GM19395 (cell line): ENCODE results near the gene RXFP4.

Experiments
- ATAC-seq: cut with Tn5 transposase; IDR thresholded peaks from one replicate; pipeline ENCODE4 v1.9.1; 2021; ENCODE audit warnings: mild to moderate bottlenecking, moderate library complexity; ENCODE audit not compliant: unreplicated experiment

RXFP4 gene

DNA sequence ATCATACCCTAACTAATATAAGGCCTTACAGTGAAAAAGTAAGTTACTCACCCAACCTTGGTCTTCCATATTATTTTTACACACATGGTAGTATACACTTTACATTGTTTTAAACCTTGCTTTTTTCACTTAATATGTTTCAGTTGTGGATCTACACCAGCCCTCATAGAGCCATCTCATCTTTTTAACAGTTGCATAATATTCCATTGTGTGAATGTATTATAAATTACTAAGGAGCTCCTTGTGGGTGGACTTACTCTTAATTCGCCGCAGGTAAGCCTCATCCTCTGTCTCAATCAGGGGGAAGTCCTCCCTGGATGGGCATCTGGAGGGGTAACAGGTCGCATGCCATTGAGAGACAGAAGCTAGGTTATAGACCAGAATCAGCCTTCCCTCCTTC is 13.2 kb downstream of the RXFP4 start:
- ATAC-seq: no peak

DNA sequence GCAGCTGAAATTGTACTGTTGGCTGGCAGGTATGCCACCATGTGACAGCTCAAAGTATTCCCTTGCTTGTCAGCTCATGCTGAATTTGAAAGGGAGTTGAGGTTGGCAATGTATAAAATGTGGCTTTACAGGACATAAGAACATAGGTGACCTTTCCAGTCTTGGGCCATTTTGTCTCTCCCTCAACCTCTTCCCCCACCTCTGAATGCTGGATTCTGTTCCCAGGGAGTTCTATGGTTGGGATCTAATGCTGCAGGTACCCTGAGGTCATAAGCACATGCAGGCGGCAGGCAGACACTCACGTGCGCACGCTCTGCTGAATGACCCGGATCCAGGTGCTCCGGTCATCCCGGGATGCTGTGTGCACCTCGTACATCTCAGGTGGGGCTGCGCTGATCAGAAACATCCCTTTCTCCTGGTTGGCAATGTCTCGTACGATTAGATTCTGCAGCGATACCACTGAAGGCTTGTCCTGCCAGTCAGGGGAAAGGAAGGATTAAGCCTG is 16.0 kb downstream of the RXFP4 start:
- no peak for ATAC-seq

DNA sequence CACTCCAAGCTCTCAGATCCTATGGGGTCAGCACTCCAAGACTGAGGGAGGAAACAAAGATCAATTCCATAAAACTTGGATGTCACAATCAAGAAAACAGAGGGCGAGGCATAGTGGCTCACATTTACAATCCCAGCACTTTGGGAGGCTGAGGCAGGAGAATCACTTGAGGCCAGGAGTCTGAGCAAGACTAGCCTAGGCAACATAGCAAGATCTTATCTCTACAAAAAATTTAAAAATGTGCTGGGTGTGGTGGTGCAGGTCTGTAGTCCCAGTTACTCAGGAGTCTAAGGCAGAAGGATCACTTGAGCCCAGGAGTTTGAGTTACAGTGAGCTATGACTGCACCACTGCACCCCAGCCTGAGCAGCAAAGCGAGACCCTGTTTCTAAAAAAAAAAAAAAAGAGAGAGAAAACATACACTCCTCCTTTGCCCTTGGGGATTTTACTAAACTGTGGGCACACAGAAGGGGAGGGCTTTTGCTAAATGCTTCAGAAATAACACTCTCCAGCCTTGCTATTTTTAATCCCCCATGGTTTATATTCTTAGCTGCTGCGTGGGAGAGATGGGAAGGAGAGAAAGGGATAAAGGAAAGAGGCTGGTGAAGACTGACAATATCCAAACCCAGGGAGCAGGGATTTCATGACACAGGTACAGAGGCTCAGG is 18.8 kb downstream of the RXFP4 start:
- no peak for ATAC-seq

DNA sequence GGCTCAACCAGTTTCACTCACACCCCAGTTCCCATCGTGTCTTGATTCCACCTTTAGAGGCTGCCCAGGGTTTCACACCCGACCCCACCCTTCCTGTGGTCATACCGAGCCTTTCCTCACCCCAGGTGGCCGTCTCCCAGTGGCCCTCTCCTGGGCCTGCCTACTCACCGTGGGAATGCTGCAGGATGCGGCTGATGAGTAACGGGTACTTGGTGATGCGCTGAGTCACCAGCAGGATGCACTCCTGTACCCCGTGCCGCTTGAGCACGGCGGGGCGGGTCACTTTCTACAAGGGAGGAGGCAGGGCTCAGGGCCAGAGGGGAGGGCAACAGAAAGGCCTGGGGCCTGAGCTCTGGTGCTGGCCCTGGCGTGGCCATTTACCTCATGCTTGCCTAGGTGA is 20.5 kb downstream of the RXFP4 start:
- no peak for ATAC-seq

DNA sequence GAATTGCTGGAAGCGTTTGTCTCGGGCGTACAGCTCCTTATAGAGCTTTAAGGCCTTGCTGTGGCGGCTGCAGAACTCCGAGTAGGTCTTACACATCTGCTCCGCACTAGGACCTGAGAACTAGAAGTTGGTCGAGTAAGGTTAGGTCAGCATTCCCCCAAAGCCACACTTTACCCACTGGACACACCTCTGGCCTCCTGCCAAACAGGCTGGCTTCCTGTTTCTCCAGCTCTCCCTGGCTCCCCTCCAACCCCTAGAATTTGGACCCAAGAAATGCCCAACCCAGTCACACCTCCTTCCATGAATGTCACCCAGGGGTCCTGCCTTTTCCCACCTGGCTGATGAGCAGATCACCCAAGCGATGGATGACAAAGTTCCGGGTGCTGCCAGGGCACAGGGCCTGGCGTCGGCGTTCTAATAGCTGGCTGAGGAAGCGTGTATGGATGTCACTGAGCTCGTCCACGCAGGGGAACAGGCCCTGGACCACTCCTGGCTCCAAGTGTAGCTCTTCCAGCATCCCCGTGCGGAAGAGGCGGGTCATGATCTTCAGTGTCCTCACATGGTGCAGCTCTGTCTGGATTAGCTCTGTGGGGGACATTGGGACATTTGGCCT is 21.3 kb downstream of the RXFP4 start:
- ATAC-seq: no peak

DNA sequence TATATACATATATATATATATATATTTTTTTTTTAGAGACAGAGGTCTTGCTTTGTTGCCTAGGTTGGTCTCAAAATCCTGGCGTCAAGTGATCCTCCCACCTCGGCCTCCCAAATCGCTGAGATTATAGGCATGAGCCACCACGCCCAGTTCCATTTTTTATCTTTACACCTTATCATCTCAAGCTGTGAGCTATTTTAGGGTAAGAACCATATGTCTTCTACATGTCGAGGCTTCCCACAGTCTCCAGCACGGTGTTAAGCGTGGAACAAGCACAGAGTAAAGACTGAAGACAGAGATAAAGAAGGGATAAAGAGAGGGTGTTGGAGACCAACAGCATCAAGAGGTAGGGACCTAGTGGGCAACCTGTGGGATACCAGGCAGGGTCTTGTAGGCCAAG is 22.8 kb downstream of the RXFP4 start:
- no peak for ATAC-seq

DNA sequence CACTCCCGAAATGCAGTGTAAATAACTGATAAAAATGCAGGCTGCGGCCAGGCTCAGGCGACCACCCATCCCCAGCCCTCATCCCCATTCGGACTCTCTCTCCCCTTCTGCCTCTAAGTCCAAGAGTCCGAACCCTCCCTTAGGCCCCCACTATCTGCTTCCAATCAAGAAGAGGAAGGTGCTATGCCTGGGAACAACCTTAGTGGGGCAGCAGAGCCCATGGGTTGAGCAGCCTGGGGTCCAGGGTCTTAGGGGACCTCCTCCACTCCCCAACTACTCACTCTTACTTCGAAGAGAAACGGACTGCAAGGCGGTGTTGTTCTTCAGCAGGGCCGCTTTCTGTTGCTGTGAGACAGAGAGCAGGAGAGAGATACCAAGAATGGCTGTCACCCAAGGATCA is 24.7 kb downstream of the RXFP4 start:
- no peak for ATAC-seq

DNA sequence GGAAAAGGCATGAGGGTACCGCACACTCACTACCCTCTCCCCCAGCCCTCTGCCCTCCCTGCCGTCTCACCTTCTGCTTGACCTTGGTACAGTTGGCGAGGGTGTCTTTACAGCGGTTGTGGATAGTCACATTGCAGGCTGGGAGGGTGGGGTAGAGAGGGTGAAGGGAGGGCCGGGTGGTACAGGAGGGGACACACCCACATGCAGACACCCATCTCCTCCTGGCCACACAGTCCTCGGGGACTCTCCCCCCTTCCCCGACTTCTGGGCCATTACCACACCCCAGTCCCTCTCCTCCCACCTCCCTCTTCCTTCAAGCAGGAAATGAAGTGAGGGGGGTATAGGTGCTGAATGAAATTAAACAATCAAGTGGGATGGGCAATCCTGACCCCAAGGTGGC is 25.3 kb downstream of the RXFP4 start:
- no peak for ATAC-seq

DNA sequence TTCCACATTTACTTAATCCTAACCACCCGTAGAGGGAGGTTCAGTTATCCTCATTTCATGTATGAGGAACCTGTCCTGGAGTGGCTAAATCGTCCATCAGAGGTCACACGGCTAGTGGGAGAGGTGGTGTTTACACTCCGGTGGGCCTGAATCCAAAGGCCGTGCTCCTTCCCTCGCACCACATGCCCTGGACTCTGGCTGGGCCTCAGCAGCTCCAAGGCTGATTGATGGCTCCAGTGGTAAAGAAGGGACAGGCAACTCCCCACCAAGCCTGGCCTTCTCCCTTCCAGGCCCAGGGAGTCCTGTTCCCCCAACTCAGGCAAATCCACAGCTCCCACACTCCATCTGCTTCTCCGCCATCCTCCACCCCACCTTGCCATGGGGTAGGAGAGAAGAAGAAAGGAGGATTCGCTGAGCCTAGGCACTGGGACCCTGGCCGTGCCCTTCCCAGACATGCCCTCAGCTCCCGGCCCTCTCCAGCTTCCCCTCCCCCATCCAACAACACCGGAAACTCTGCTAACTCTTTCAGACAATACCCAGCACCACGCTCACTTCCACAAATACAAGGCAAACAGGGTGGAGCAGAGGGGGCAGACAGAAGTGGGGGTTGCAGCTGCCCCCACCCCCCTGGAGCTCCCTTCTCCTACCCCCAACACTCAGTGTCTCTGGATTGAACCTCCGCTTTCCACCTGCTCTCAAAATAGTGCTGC is 26.1 kb downstream of the RXFP4 start:
- no peak for ATAC-seq

DNA sequence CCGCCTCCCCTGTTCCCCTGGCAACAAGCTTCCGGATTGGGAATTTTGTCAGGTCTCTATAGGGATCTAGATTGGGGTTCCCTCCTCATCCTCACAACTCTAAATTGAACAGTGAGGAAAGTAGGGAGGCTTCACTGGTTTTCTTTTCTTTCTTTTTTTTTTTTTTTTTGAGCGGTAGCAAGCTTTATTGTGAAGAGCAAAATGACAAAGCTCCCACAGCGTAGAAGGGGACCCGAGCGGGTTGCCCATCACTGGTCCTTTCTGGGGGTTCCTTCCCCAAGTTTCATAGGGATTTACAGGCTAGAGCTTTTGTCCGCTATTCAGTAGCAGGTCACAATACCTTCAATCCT is 26.6 kb downstream of the RXFP4 start:
- no peak for ATAC-seq

DNA sequence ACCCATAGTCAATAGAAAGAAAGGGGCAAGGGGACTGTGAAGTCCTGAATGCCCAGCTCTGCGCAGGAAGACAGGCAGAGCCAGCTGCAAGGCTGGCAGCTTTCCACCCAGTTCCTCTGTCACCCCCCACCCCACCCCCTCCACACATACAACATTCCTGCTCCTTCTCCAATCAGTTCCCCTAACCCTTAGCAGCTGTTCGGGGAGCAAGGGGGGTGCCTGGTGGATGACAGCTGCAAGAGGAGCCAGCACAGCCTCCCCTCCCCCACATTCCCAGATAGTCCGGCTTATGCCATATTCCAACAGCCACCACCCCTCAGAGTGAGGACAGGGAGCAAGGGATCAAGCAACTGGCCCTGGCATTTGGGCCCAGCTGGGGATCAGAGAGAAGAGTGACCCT is 27.2 kb downstream of the RXFP4 start:
- ATAC-seq: no peak

DNA sequence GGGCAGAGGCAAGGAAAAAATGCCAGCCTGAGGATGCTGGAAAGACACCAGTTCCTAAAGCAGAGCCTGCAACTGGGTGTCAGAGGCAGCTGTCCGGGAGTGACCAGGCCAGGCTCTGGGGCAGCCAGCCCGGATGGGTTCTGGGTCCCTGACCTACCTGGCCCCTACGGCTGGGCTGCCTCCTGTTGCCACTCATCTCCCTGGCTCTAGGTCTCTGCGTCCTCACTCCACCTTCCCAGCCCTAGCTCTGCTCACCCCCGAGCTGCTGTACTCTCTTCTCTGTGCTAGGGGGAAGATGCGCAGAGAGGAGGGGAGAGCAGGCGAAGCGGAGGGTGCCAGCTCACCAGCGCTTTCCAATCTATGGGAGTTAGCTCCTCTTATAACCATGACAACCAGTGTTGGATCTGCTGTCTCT is 27.9 kb downstream of the RXFP4 start:
- no peak for ATAC-seq

DNA sequence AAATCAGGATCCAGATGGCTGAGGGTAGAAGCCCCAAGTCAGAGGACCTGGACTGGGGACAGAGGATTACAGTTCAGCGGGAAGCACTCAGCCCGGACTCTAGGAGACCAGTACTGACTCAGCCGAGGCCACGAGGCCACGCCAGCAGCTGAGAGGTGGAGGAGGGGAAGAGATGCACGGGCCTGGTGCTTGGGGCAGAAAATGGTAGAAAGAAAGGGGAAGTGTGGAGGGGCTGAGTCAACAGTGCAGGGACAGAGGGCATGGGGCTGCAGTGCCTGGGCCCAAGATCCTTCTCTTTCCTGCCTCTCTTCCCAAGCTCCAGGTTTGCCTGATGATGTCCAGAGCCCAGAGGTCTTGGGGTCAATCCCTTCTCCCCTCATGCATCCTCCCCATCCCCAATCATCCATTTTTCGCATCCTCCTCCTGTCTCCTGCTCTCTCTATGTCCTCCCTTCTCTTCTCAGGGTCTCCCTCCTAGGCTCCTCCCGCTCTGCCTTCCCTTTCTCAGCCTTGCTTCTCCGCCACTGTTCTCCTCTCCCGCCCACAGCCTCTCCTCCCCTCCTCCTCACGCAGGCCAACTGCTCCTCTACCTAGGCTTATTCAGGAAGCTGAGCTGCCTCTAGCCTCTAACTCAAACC is 29.2 kb downstream of the RXFP4 start:
- ATAC-seq: no peak

DNA sequence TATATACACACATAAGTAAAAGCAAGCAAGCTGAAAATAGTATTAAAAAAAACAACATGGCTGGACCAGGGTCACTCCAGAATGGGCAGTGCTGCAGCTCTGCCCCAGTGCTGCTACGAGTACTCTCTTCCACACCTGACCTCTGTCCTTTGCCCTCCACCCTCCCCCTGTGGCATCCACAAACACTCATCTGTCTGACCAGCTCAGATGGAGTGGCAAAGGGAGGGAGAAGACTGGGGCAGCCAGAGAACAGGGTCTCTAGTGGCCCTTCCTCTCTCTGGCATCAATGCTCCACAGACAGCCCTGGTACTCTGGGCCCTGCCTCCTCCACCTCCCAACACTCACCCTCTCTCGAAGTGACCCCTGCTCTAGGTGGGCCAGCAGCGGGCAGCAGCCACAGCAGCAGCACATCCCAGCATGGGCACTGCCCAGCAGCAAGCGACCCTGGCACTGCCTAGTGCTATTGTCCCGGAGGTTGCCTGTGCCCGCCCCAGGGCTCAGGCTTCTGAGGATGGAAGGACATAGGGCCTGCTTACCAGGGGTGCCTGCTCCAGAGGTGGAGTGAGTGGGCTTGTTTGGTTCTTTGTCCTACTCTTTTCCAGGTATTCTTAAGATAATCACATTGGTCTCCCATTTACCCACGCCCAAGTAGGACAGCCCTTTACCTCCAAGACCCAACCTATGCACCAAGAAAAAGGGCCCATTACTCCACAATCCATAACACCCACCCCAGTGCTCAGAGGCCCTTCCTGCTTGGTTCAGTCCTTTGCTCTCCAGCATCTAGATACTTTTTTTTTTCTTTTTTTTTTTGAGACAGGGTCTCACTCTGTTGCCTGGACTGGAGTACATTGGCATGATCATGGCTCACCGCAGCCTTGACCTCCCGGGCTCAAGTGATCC is 30.7 kb downstream of the RXFP4 start:
- no peak for ATAC-seq

DNA sequence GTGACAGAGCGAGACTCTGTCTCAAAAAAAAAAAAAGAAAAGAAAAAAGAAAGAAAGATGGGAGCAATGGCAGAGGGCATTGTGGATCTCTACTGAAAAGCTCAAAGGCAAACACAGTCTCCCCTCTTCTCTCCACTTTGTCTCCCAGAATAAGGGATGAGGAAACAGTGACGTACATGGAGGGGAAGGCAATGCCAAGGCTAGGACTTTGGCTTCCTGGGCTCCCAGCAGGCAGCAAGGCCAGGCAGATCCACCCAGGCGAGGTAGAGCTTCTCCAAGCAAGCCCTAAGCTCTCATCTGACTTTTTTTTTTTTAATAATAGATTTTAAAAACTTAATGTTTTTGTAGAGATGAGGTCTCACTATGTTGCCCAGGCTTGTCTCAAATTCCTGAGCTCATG is 32.3 kb downstream of the RXFP4 start:
- no peak for ATAC-seq

DNA sequence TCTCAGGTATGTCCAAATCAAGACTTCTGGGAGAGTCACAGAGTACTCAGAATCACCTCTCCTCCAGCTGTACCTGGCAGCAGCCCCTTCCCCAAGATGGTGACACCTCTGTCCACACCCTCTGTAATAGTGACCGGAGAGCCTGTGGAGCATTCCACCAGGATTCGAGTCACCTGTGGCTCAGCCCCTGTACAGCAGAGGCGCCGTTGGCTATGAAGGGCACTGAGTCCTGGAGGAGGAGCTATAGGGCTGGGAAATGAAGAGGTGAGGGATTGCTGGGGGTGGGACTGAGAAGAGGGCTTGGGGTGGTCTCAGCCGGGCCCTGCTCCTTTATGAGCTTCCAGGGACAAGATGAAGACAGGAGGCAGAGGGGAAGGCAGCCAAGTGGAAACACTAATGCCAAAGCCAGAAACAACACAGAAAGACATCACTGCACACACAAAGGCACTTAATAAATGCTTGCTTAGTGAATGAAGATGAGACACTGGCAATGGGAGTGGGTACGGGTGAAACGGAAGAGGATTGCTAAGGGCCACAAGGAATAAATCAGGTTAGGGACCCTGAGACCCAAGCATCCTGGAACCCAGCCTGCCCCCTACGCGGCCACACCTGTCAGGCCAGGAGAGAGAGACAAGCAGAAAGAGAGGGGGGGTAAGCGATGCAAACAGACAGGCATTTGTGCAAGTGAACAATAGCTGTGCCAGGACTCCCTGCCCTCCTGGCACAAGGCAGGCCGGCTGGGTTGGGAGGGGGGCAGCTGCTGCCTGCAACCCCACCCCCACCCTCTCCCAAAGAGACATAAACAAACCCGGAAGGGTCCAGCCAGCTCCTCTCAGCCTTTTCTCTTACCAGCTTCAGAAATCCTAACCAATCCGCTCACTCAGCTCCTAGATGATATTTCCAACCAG is 33.0 kb downstream of the RXFP4 start:
- no peak for ATAC-seq

DNA sequence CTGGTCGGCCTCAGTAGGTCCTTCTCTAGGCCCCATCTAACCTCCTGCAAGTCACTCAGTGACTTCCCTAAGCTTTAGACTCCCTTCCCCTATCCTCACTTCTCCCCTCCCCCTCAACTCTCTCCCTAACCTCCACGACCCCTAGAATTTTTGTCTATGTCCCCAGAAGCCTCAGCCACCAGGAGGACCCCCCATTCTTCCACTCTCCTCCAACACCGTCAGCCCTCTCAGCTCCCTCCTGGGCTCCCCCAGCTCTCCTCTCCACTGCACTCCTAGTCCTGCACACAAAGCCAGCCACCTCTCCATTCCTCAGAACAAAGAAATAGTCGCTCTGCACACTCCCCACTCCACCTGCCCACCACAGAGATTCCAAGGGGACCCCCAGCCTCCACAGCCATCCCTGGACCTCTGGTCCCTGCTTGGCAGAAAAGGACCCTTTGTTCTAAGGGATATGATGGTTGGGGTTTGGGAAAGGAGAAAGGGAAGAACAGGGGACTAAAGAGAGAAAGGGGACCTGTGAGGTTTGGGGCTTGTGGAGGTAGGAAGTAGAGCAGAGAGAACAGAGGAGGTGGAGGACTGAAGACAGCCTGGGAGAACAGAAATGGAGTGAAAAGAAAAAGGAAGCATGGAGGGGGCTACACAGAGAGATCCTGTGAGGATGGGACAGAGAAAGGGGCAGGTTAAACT is 34.1 kb downstream of the RXFP4 start:
- ATAC-seq: no peak

DNA sequence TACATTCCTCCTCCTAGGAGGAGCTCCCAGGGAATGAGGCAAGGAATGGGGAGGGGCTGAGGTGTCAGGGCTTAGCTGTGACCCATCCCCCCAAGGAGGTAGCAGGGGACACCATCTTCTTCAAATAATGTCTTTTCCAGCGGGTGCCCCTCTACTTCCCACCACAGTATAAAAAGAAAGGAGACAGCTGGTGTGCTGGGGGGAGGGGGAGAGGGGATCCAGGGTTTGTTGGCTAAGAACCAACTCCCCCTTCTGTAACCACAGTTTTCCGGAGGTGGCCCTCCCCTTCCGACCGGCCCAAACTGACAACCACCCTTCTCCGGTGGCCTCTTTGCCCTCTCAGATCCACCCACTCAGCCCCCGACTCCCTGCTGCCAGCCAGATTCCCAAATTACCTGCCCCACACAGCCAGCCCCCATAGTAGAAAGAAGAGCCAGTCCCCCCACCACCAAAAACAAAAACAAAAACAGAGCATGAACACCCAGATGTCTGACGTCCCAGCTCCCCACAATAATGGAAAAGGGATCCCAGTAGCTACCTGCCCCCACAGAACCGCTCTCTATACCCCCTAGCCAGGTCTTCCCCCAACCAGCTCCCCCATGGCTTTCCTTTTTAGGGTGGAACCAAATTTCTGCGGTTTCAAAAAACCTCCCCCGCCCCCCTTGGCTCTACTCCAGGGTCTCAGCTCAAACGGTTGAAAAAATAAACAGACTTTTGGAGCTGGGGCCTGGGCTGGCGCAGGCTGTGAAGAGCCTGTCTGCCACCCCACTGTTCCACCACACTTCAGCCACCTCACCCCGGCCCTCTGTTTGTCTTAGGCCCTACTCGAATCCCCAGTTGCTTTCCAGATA is 34.8 kb downstream of the RXFP4 start:
- no peak for ATAC-seq
